NT2/D1 (cell line): ENCODE measurements around the gene RAB13.

ENCODE experiments used
- SUZ12 ChIP-seq: IDR thresholded peaks from 2 replicates; pipeline ENCODE4 v1.6.1; 2011; ENCODE audit not compliant: insufficient read length, insufficient read depth; ENCODE audit errors: extremely low read depth
- YY1 ChIP-seq: IDR thresholded peaks from 2 replicates; pipeline ENCODE4 v1.6.1; 2011; ENCODE audit not compliant: insufficient read length, insufficient read depth
- ZNF274 ChIP-seq: IDR thresholded peaks from 2 replicates; pipeline ENCODE4 v1.6.1; 2011; ENCODE audit warnings: mild to moderate bottlenecking, low read depth, low read length

DNA sequence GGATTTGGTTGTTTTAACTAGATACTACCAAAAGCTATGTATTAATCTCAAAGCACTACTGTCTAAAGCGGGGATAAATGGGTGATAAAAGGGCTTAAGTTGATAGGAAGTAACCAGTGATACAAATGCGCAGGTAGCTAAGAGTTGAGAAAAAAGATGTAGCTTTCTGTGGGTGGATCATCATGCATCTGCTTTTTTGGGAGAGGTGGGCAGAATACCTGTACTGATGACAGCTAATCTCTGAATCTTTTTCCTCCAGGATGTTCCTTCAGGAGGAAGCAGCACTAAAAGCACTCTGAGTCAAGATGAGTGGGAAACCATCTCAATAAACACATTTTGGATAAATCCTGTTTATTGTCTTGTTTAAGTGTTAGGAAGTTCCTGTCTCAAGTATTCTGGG, 5.7 kb upstream of the RAB13 start:
- TF ChIP-seq ZNF274, result no peak
- no peak for TF ChIP-seq SUZ12
- no peak for TF ChIP-seq YY1
